NCI-H345 treated with DMSO at 0.1 percent for 48 hours (cell line): ENCODE measurements around the gene RNF13.

Source experiments
- DNase-seq: peaks from one replicate; lab custom pipeline; 2025; ENCODE audit not compliant: unreplicated experiment; lab: John Stamatoyannopoulos, UW

Gene RNF13, protein sequence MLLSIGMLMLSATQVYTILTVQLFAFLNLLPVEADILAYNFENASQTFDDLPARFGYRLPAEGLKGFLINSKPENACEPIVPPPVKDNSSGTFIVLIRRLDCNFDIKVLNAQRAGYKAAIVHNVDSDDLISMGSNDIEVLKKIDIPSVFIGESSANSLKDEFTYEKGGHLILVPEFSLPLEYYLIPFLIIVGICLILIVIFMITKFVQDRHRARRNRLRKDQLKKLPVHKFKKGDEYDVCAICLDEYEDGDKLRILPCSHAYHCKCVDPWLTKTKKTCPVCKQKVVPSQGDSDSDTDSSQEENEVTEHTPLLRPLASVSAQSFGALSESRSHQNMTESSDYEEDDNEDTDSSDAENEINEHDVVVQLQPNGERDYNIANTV

DNA sequence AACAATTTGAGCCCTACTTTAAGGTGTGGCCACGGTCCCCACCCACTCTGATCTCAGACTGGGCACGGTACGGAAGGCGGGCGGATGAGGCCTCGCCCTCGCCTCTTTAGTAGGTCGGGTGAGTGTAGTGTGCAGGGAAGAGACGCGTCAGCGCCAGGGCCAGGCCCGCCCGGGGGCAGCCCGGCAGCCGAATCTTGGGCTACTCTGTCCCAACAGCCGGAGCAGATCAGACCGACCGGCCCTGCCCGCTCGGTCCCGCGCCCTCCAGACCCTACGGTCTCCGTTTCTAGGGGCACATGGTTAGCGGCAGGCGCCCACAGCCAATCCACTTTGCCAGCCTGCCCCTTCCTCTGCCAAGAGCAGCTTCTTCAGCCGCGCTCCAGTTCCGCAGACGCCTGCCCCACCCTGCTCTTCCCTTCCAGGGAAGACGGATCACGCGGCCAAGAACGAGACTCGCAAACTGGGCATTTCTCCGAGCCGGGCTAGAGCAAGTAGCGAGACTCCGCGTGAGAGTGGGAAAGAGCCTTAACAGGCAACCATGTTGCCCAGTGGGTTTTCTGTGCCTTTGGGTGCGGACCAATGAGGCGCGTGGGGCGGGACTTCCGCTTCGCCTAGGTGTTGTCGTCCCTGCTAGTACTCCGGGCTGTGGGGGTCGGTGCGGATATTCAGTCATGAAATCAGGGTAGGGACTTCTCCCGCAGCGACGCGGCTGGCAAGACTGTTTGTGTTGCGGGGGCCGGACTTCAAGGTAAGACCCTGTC, at the start of gene RNF13:
Gene RNF13, plus strand, starts transcription at position 610 of the 761 bp plus-strand sequence. CDS start 32,812 bp downstream, outside the sequence.
- DNase-seq, result peak; percentile 75

GRCh38 chr3:149763565-149764195, 49.3 kb upstream of the RNF13 start:
- DNase-seq, result no peak

GRCh38 chr3:149764302-149764701, 48.7 kb upstream of the RNF13 start:
- DNase-seq, result no peak

- DNase-seq, result no peak
These were observed 47.2 kb upstream of the RNF13 start for GRCh38 chr3:149765762-149766334.

DNA sequence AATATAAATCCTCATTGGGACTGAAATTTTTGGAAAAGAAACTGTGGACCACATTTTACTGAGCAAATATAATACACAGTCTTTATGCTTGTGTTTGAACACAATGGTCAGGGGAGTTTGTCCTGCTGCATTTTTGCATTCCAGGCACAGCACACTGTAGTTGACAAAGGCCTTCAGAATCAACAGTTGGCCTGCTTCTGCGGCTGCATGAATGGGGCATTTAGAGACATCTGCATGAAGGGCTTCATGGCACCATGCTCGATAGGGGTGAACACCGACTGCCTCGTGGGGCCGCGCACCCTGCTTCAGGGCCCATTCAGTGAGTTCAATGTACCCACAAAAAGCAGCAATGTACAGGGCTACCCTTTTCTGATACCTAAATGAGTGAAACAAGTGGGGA, 45.3 kb upstream of the RNF13 start:
- no peak for DNase-seq

DNA sequence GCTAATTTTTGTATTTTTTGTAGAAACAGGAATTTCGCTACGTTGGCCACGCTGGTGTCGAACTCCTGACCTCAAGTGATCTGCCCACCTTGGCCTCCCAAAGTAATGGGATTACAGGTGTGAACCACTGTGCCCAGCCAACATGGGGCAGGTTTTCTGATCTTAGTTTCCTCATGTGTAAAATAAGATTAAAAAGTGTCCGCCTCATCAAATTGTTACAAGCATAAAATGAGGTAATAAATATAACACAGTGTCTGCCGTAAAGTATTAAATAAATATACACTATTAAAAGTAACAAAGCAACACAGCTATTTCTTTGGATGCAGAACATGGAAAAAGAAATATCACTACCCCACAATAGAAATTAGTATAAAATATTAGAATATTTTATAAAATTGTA, 44.3 kb upstream of the RNF13 start:
- DNase-seq, result no peak

DNA sequence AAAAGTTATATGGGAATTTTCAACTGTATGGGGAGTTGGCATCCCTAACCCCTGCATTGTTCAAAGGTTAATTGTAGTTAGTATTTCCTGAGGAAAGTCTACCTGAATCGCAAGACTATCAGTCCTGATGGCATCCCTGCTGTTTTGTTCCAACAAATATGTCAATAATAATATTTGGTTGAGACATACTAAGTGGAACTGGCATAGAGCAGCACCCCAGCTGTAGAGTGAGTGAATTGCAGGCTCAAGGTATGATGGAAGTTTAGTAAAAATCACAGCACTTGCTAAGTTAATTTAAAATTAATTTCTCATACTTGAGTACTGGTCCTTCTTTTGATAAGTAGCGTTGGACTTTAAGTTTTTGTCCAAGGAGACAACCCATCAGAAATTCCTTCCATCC, 42.8 kb upstream of the RNF13 start:
- no peak for DNase-seq

DNA sequence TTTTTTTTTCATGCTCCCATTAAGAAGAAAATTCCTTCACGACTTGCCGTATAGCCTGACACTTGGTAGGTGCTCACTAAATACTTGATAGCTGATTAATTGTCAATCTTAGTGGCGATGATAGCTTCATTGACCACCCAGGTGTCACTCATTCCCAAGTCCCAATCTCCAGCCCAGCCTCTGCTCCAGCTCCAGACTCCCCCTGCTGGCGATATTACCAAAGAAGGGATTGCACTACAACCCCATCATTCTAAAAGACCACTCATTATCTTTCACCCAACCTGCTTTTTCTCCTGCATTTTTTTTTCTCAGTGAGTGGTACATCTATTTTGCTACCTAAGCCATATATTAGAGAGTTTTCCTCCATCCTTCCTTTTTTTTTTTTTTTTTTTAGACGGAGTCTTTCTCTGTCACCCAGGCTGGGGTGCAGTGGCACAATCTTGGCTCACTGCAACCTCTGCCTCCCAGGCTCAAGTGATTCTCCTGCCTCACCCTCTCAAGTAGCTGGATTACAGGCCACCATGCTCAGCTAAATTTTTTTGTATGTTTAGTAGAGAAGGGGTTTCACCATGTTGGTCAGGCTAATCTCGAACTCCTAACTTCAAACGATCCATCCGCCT, 41.3 kb upstream of the RNF13 start:
- no peak for DNase-seq

DNA sequence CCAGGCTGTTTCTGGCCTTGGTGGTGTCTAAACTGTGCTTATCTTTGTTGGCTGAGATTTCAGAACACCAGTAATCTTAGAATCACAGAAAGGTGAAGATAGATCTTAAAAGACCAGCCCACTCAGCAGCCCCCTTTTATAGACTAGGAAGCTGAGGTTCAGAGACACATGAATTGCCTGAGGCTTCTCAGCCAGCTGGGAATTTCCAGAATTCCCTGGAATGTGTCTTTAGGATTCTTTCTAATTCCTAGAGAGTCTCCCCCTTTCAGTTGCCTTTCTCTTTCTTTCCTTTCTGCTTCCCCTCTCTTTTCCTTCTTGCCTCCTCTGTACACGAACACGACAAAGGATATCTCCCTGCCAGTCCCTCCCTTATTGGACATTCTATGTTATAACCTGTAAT, 40.2 kb upstream of the RNF13 start:
- DNase-seq, result no peak

- no peak for DNase-seq
These were observed 36.8 kb upstream of the RNF13 start for GRCh38 chr3:149776170-149776569.

GRCh38 chr3:149777414-149778214, 35.4 kb upstream of the RNF13 start:
- no peak for DNase-seq

DNA sequence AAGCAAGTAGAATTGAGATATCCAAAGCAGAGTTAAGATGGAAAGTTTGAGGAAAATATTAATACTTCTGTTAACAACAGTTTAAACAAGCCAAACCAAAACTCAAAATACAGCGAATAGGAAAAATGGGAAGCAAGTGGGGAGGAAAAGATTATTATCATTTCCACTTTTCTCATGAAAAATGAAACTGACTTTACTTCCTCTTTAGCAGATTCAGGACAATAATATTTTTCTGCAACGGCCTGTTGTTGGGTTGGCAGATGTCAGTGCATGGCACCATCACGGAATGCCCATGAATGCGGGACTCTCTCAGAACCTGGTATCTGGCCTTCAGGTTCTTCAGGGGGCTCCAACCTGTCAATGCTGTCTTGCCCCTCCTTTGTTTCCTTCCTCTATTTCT, 31.8 kb upstream of the RNF13 start:
- DNase-seq, result no peak

- no peak for DNase-seq
These were observed 31.3 kb upstream of the RNF13 start for GRCh38 chr3:149781741-149782140.

- no peak for DNase-seq
These were observed 29.4 kb upstream of the RNF13 start for GRCh38 chr3:149783576-149783975.

GRCh38 chr3:149784064-149784704, 28.8 kb upstream of the RNF13 start:
- DNase-seq, result no peak

DNA sequence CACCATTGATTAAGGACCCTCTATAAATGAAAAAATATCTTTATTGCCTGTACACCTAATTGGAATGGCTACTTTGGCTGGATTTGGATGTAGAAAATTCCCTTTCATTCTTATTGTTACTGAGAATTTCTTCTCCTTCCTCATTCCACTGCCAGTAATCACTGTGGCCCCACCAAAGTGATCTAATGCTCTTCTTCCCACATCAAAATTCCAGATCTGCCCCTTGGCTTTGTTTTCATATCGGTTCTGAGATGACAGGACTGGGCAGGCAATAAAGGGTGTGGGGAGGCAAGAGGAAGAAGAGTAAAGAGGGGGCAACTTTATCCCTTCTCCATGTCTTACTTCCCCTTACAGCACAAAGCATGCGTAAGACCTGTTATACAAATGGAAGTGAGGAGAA, 22.7 kb upstream of the RNF13 start:
- DNase-seq, result no peak

DNA sequence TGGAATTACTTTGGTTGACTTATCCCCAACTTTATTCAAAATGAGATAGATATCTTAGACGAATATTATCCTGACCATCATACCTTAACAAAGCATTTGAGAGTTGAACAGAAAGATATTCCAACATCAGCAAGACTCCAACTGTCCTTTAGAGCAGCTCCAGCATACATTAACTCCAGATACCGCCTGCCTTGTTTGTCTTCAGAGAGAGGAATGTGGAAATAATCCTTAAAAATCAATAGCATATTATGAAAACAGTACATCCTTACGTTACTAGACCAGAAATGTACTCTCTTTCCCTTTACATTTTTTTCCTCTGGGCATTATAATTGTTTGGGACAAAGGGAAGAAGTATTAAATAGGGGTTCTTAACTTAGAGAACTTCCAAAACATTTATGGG, 22.3 kb upstream of the RNF13 start:
- no peak for DNase-seq

- peak; percentile 93 for DNase-seq
These were observed 20.4 kb upstream of the RNF13 start, which contains the start of gene ANKUB1 for GRCh38 chr3:149792452-149793270. Gene ANKUB1 (minus strand): TSS chr3:149792554. CDS start chr3:149792366, 188 bp downstream.

- no peak for DNase-seq
These were observed 17.0 kb upstream of the RNF13 start for GRCh38 chr3:149796026-149796425.
